Breast epithelium (tissue), 4 donors: ENCODE results near the gene ZNHIT1. TPM values are rescaled to one million over a fixed set of nuclear protein-coding genes. Genes with fewer than 3 reads are reported as not detected.

Source experiments
- DNase-seq, 2 donors: peaks; one replicate each; pipeline ENCODE4 v3.0.0-alpha.2; 2019; ENCODE audit warnings: low spot score in 2 of 2
- H3K27ac ChIP-seq, 2 donors: fragments of 200-600 bp; sonication (generic) in 1 of 2; one replicate each; pipeline ENCODE4 v1.5.1; 2016 to 2019; ENCODE audit warnings: mild to moderate bottlenecking in 1 of 2
- H3K27me3 ChIP-seq, 2 donors: fragments of 200-600 bp; sonication (generic) in 1 of 2; one replicate each; pipeline versions ENCODE4 v1.5.1 to v1.6.0; 2017 to 2019; ENCODE audit warnings: control low read depth in 1 of 2, mild to moderate bottlenecking in 1 of 2
- H3K36me3 ChIP-seq: fragments of 200-600 bp; one replicate; pipeline ENCODE4 v1.5.1; 2019
- H3K4me1 ChIP-seq, 2 donors: fragments of 200-600 bp; sonication (generic); one replicate each; pipeline ENCODE4 v1.5.1; 2016 to 2019; ENCODE audit warnings: control low read depth in 1 of 2
- H3K4me3 ChIP-seq, 3 donors: fragments of 200-600 bp; sonication (generic); 1 replicate in 2 of 3; 2 replicates in 1 of 3; pipeline ENCODE4 v1.5.1; 2016 to 2019; ENCODE audit warnings: mild to moderate bottlenecking in 3 of 3, moderate library complexity in 2 of 3
- H3K9me3 ChIP-seq, 2 donors: fragments of 200-600 bp; sonication (generic) in 1 of 2; one replicate each; pipeline ENCODE4 v1.5.1; 2016 to 2019; ENCODE audit warnings: control low read depth in 1 of 2
- POLR2A ChIP-seq: fragments of 450-650 bp; IDR thresholded peaks from one replicate; pipeline ENCODE4 v1.6.1; 2016; ENCODE audit warnings: antibody characterized with exemption, mild to moderate bottlenecking, moderate library complexity
- POLR2AphosphoS5 ChIP-seq, 3 donors: sonication (generic); formaldehyde crosslinking; IDR thresholded peaks; one replicate each; pipeline ENCODE4 v1.6.1; 2017; ENCODE audit warnings: antibody characterized with exemption in 3 of 3
- intact Hi-C: fragments of 100-400 bp; cut with DNase I; formaldehyde crosslinking; loops from one replicate; pipeline ENCODE4 v1.15.1; 2023; ENCODE audit warnings: low total_unique reads
- total RNA-seq, 3 donors: library from RNA; depleted of rRNA; stranded (reverse); fragments of >200 nt; gene quantifications; one replicate each; pipeline ENCODE4 v1.1.0, GENCODE V29; 2016
- TF ChIP-seq, protein P1 (sequence below), 3 donors: fragments of 450-650 bp; IDR thresholded peaks; one replicate each; pipeline ENCODE4 v1.5.1; 2016 to 2017; ENCODE audit warnings: antibody characterized with exemption in 3 of 3, mild to moderate bottlenecking in 3 of 3, moderate library complexity in 3 of 3

The ZNHIT1 gene
- total RNA-seq, 3 donors from 2014 or later, result 80.2 to 107 (median 91.4) TPM

DNA sequence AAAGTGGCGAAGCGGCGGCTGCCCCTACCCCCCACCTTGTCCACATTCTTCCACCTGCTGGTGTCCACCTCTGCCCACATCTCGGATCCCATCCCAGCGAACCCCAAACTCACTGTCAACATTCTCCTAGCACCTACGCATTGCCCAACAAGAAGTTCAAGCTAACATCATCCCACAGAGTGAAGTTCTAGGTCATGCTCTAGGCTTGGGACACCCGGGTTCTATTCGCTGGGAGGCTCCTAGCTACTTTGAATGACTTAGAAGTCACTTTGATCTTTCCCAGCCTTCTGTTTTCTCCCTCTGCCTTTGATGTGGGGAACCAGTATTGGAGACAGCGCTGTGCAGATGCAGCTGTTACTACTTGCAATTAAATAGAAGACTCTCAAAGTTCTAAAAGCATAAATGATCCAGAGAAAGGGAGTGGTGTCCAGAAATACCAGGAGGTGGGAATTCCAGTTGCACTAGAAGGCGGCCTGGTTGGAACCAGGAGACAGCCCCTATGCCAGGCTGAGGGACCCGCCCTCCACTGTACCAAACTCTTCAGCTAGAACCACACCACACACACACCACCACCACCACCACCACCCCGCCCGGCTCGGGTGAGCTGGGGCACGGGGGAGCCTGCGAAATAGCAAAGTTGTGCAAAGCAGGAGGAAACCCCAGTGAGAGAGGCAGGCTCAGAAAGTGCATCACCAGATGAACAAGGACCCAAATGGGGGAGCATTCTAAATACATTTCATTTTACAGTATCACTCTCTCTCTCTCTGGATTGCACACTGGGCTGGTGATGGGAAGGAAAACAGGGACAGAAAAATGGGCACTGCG is 47.1 kb upstream of the ZNHIT1 start:
- Histone ChIP-seq H3K4me1 (peaks cover 0 to 9% of the 10 kb centered on the region in 2 donors), H3K4me3 (no peak overlapping the region), H3K9me3 (no peaks in the 10 kb centered on the region), H3K27me3 (peaks cover 31 to 98% of the 10 kb centered on the region in 2 donors), H3K27ac (no peak overlapping the region), H3K36me3 (no peaks in the 10 kb centered on the region)
- no peak for TF ChIP-seq POLR2AphosphoS5 (IDR thresholded peaks at IDR 0.05)
- TF ChIP-seq POLR2A, result no peak
- TF ChIP-seq, protein P1, sequence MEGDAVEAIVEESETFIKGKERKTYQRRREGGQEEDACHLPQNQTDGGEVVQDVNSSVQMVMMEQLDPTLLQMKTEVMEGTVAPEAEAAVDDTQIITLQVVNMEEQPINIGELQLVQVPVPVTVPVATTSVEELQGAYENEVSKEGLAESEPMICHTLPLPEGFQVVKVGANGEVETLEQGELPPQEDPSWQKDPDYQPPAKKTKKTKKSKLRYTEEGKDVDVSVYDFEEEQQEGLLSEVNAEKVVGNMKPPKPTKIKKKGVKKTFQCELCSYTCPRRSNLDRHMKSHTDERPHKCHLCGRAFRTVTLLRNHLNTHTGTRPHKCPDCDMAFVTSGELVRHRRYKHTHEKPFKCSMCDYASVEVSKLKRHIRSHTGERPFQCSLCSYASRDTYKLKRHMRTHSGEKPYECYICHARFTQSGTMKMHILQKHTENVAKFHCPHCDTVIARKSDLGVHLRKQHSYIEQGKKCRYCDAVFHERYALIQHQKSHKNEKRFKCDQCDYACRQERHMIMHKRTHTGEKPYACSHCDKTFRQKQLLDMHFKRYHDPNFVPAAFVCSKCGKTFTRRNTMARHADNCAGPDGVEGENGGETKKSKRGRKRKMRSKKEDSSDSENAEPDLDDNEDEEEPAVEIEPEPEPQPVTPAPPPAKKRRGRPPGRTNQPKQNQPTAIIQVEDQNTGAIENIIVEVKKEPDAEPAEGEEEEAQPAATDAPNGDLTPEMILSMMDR (IDR thresholded peaks at IDR 0.05), result no peak
- intact Hi-C loops, result no loop called here
- no peak for DNase-seq

DNA sequence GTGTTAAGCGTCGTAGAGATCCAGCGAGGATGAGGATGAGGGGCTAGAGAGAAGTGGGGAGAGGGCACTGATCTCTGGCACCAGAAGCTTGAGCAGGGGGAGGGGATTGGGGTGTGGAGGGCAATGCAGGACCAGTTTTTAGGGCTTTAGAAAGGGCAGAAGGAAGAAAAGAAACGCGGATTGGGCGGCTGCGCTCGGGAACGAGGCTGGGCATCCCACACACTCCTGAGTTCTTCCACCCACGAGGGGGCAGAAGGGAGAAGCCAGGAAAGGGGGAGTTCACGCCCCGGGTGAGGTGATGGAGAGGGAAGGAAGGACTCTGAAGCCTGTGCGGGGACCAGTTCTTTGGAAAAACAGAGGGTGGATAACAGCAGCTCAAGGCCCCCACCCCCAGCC is 46.5 kb upstream of the ZNHIT1 start:
- no peak for DNase-seq
- H3K4me3 ChIP-seq, result no peak overlapping the region
- no peaks in the 10 kb centered on the region for H3K9me3 ChIP-seq
- no peak overlapping the region for H3K27ac ChIP-seq
- TF ChIP-seq POLR2AphosphoS5 (IDR thresholded peaks at IDR 0.05) (no peak), POLR2A (no peak)
- TF ChIP-seq, protein P1 (IDR thresholded peaks at IDR 0.05), result no peak
- H3K27me3 ChIP-seq, result peaks cover 26 to 97% of the 10 kb centered on the region in 2 donors
- intact Hi-C loops, result no loop called here
- H3K4me1 ChIP-seq, result peaks cover 0 to 9% of the 10 kb centered on the region in 2 donors
- no peaks in the 10 kb centered on the region for H3K36me3 ChIP-seq

DNA sequence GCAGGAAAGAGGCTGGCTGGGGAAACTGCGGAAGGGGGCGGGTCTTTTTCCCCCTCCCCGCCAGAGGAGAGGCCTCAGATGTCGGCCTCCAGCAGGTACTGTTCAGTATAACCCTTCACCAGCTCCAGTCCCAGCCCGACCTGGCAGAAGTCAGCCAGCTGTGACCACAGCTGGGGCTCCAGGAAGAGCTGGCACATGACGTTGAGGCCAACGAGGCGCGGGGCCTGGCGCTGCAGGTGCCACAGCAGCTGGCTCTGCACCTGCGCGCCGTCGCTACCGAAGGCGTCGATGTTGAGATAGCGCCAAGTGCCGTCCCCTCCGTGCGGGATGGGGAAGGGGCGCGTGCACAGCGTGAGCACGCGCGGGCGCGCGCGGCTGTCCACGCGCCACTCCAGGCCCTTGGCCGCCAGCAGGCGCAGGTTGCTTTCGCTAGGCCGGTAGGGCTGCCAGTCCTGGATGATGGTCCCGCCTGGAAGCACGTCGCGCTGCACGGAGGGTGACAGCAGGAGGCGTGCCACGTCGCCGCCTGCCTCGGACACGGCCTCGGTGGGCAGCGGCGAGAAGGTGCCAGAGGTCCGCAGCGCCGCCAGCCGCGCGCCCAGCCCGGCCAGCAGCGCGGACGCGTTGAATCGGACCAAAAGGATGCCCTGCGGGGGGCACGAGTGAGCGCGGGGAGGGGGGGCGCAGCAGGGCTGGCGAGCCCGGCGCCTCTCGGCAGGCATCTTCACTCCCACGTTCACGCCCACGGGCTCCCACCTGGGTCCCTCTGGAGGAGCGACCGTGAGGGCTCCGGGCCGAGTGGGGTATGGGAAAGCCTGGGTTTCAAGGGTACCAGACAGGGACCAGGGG is 45.7 kb upstream of the ZNHIT1 start:
- Histone ChIP-seq H3K27ac (no peak overlapping the region), H3K9me3 (no peaks in the 10 kb centered on the region), H3K27me3 (peaks cover 26 to 97% of the 10 kb centered on the region in 2 donors), H3K4me3 (peak overlapping the region in 1 of 3 donors; percentile 53), H3K36me3 (no peaks in the 10 kb centered on the region), H3K4me1 (peaks cover 0 to 9% of the 10 kb centered on the region in 2 donors)
- DNase-seq, result no peak
- intact Hi-C loops, result no loop called here
- TF ChIP-seq POLR2AphosphoS5 (IDR thresholded peaks at IDR 0.05), result no peak
- no peak for TF ChIP-seq POLR2A
- TF ChIP-seq, protein P1 (IDR thresholded peaks at IDR 0.05), result no peak

DNA sequence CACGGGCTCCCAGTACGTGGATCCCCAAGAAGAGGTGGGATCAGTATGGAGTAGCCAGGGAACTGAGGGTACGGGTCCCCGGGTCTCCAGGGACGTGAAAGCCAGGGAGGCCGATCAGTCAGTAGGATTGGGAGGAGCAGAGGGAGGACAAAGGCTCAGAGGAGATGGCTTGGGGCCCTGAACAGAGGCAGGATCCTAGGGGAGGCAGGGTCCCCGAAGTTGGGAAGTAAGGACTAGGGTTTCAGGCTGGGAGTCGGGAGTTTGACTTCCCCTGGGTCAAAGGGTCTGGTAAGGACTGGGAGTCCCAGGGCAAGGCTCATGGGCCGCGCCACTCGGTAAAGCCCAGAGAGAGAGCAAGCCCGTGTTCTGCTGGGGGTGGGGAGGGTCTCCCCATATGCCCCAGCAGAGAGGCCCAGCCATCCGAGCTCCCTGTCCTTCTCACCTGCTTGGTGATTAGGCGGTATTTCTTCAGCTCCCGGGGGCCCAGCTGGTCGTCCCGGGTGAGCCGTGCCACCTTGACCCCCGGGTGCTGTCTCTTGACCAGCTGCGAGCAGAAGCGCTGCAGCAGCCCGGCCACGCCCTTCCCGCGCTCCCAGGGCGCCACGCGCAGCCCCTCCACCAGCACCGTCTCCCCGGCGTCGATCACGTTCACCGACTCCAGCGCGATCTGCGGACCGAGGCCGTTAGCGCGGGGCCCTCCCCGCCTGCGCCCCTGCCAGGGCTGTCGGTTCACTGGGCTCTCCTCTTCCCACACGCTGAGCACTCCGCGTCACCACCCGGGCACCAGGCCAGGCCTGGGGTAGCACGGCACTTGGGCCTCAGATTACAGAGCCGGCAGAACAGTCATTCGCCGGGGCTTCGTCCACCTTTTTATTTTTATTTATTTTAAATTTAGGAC is 44.9 kb upstream of the ZNHIT1 start:
- intact Hi-C loops, result no loop called here
- DNase-seq, result peak in 1 of 2 donors; percentile 31
- peaks cover 26 to 97% of the 10 kb centered on the region in 2 donors for H3K27me3 ChIP-seq

More for the DNA sequence above, 44.9 kb upstream of the ZNHIT1 start:
- TF ChIP-seq, protein P1 (IDR thresholded peaks at IDR 0.05), result no peak
- no peak for TF ChIP-seq POLR2A
- no peak for TF ChIP-seq POLR2AphosphoS5 (IDR thresholded peaks at IDR 0.05)
- Histone ChIP-seq H3K4me1 (peaks cover 0 to 9% of the 10 kb centered on the region in 2 donors), H3K9me3 (no peaks in the 10 kb centered on the region), H3K27ac (no peak overlapping the region), H3K36me3 (no peaks in the 10 kb centered on the region), H3K4me3 (peak overlapping the region in 2 of 3 donors; percentile 15 to 53)
